SU-DHL-6 (cell line): ENCODE measurements around the gene PITPNC1.

Source experiments
- H2AFZ ChIP-seq: fragments of 200-600 bp; sonication (generic); 2 replicates; pipeline ENCODE4 v1.6.1; 2014; ENCODE audit warnings: low read depth, mild to moderate bottlenecking, moderate library complexity, mixed read lengths, antibody characterized with exemption, low read length; ENCODE audit not compliant: severe bottlenecking
- H3F3A ChIP-seq: fragments of 200-600 bp; shearing (Covaris generic); 2 replicates; pipeline ENCODE4 v1.6.0; 2016; ENCODE audit warnings: antibody characterized with exemption, mild to moderate bottlenecking; ENCODE audit not compliant: insufficient read depth
- H3K27ac ChIP-seq: fragments of 200-600 bp; sonication (generic); 2 replicates; pipeline ENCODE4 v1.5.1; 2016; ENCODE audit warnings: low read depth, mild to moderate bottlenecking, low read length, moderate library complexity, mixed read lengths
- H3K27me3 ChIP-seq: fragments of 200-600 bp; sonication (generic), shearing (Covaris generic); 2 replicates; pipeline ENCODE4 v1.6.0; 2014; ENCODE audit warnings: mild to moderate bottlenecking, low read length
- H3K36me3 ChIP-seq: fragments of 200-600 bp; sonication (generic); 2 replicates; pipeline ENCODE4 v1.6.1; 2014; ENCODE audit warnings: mild to moderate bottlenecking, low read length, mixed read lengths
- H3K4me2 ChIP-seq: fragments of 300-600, 200-600 bp; shearing (Covaris generic), sonication (generic); 2 replicates; pipeline ENCODE4 v1.6.0; 2014; ENCODE audit warnings: low read length, low read depth, mild to moderate bottlenecking; ENCODE audit not compliant: poor library complexity, severe bottlenecking
- H3K4me3 ChIP-seq: fragments of 200-600 bp; sonication (generic); 2 replicates; pipeline ENCODE4 v1.5.1; 2014; ENCODE audit warnings: antibody characterized with exemption, low read length, mild to moderate bottlenecking, mixed read lengths; ENCODE audit not compliant: insufficient read depth, poor library complexity, severe bottlenecking
- H3K79me2 ChIP-seq: fragments of 200-600 bp; sonication (generic); 2 replicates; pipeline ENCODE4 v1.6.1; 2014; ENCODE audit warnings: mild to moderate bottlenecking, low read length, moderate library complexity; ENCODE audit not compliant: insufficient read depth
- H3K9ac ChIP-seq: fragments of 200-600 bp; sonication (generic); 2 replicates; pipeline ENCODE4 v1.7.0; 2014; ENCODE audit warnings: mild to moderate bottlenecking, low read length
- H3K9me2 ChIP-seq: fragments of 200-600 bp; sonication (generic); replicated peaks from 2 replicates; pipeline ENCODE4 v1.6.1; 2014; ENCODE audit warnings: low read length; ENCODE audit not compliant: insufficient read depth
- H3K9me3 ChIP-seq: fragments of 200-600 bp; sonication (generic); 2 replicates; pipeline ENCODE4 v1.6.1; 2014; ENCODE audit warnings: low read length, mixed read lengths; ENCODE audit not compliant: insufficient read depth
- H4K20me1 ChIP-seq: fragments of 200-600 bp; sonication (generic); 2 replicates; pipeline ENCODE4 v1.6.1; 2014; ENCODE audit warnings: low read depth, mild to moderate bottlenecking, antibody characterized with exemption, low read length, moderate library complexity, mixed read lengths
- CTCF ChIP-seq: fragments of 200-600 bp; sonication (generic); IDR thresholded peaks from one replicate; pipeline ENCODE4 v1.5.1; 2017; ENCODE audit warnings: antibody characterized with exemption, mild to moderate bottlenecking, low read length, moderate library complexity; ENCODE audit not compliant: insufficient read depth, poor library complexity, severe bottlenecking
- EZH2phosphoT487 ChIP-seq: fragments of 200-600 bp; sonication (generic), shearing (Covaris generic); conservative IDR thresholded peaks from 2 replicates; pipeline ENCODE4 v1.6.1; 2018; ENCODE audit warnings: mild to moderate bottlenecking, antibody characterized with exemption, low read length, moderate library complexity, mixed read lengths

PITPNC1 gene

GRCh38 chr17:67461228-67461780, 84.2 kb downstream of the PITPNC1 start:
- Histone ChIP-seq H3K9me3 (no peaks in the 10 kb centered on the region), H4K20me1 (no peaks in the 10 kb centered on the region), H3K36me3 (no peaks in the 10 kb centered on the region), H3K9ac (no peak overlapping the region), H2AFZ (no peak overlapping the region), H3K4me2 (no peak overlapping the region), H3K4me3 (no peak overlapping the region), H3K27ac (no peak overlapping the region), H3K79me2 (no peaks in the 10 kb centered on the region), H3K9me2 (no peaks in the 10 kb centered on the region), H3K27me3 (no peaks in the 10 kb centered on the region), H3F3A (peaks cover 3% of the 10 kb centered on the region; the same call in 1 of the 2 replicates)
- TF ChIP-seq EZH2phosphoT487 (no peak), CTCF (no peak)

GRCh38 chr17:67461876-67462275, 84.8 kb downstream of the PITPNC1 start:
- H3K9me2 ChIP-seq: no peaks in the 10 kb centered on the region
- no peaks in the 10 kb centered on the region for H3K27me3 ChIP-seq
- H3K4me3 ChIP-seq: no peak overlapping the region
- no peak overlapping the region for H3K4me2 ChIP-seq
- no peak overlapping the region for H2AFZ ChIP-seq
- no peaks in the 10 kb centered on the region for H3F3A ChIP-seq
- H4K20me1 ChIP-seq: no peaks in the 10 kb centered on the region
- no peak for TF ChIP-seq CTCF
- TF ChIP-seq EZH2phosphoT487: no peak
- H3K9me3 ChIP-seq: no peaks in the 10 kb centered on the region
- no peak overlapping the region for H3K27ac ChIP-seq
- no peaks in the 10 kb centered on the region for H3K79me2 ChIP-seq
- no peaks in the 10 kb centered on the region for H3K36me3 ChIP-seq
- no peak overlapping the region for H3K9ac ChIP-seq

- no peaks in the 10 kb centered on the region for H3F3A ChIP-seq
- no peaks in the 10 kb centered on the region for H4K20me1 ChIP-seq
- no peak overlapping the region for H2AFZ ChIP-seq
These were observed 89.2 kb downstream of the PITPNC1 start for GRCh38 chr17:67466251-67466796.

More at GRCh38 chr17:67466251-67466796, 89.2 kb downstream of the PITPNC1 start:
- no peaks in the 10 kb centered on the region for H3K79me2 ChIP-seq
- no peaks in the 10 kb centered on the region for H3K36me3 ChIP-seq
- H3K9me3 ChIP-seq: no peaks in the 10 kb centered on the region
- H3K4me2 ChIP-seq: no peak overlapping the region
- no peak overlapping the region for H3K27ac ChIP-seq
- TF ChIP-seq EZH2phosphoT487 (no peak), CTCF (no peak)
- no peak overlapping the region for H3K4me3 ChIP-seq
- no peaks in the 10 kb centered on the region for H3K9me2 ChIP-seq
- H3K9ac ChIP-seq: no peak overlapping the region
- H3K27me3 ChIP-seq: no peaks in the 10 kb centered on the region
